Activated CD8-positive, alpha-beta memory T cell treated with anti-CD3 and anti-CD28 coated beads, Interleukin-2, amount 50 U/mL, for 1 hour (primary cell): ENCODE results near the gene C14orf132.

ENCODE experiments used
- DNase-seq: peaks from one replicate; pipeline ENCODE4 v3.0.0-alpha.2; 2020; ENCODE audit errors: extremely low read depth

Gene C14orf132

DNA sequence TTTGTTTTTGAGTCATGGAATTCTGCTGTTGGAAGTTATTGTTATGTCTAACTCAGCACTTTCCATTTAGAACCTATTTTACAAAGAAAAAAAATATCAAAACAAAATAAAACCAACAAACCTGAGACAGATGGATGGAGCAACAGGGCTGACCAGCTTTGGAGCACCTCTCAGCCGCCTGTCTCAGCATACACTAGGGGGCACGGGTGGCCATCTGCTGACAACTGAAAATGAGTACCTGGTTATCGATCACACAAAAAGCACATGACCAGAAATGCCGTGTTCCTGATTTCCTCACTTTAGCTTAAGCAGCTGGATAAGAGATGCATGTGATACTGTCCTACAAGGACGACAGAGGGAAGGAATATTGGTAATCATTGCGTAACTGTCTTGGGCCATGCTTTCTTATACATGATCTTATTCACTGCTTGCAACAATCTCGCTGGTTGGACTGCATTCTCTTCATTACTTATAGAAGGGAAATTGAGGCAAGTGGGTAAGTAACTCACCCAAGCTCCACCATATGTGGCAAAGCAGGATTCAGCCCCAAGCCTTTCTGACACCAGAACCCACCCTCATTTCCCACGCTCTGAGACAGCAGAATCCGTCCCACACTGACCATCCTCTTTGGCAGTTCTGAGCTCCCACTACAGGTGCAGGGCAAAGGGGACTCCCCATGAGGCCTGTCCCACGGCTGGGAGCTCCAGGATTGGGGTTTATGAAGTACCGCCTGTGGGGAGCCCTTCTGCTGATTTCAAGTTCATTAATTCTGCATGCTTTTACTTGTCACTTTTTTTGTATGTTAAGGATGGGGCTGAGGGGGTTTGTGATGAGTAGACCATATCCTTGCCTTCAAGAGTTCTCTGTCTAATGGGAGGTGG is 43.5 kb downstream of the C14orf132 start:
- no peak for DNase-seq

DNA sequence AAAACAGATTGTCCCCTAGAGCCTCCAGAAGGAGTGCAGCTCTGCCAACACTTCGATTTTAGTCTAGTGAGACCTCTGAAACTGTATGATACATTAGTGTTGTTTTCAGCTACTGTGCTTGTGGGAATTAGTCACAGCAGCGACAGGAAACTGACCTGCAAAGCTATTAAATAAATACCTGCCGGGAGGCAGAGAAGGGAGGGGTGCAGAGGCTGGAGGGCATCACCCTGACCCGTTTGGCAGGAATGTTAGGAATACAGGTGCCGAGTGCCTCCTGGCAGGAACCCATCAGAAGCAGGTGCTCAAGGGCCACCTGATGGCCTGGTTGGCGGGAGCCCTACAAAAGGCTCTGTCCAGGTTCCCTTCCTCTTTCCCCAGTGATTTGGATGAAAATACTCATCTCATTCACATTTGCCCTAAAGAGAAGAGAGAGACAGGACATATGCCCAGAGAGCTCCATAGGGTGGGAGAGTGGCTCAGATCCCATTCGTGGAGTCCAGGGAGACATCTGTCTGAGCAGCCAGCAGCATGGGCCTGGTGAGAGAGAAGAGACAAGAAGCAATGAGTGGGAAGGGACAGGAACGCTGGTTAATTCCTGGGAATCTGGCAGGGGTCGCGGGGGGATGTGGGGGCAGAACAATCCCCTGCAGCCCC is 44.6 kb downstream of the C14orf132 start:
- DNase-seq, result no peak

GRCh38 chr14:96084796-96085195 is 45.6 kb downstream of the C14orf132 start:
- DNase-seq, result no peak

GRCh38 chr14:96085369-96085768 is 46.2 kb downstream of the C14orf132 start:
- no peak for DNase-seq

GRCh38 chr14:96086032-96086431 is 46.9 kb downstream of the C14orf132 start:
- DNase-seq, result no peak

DNA sequence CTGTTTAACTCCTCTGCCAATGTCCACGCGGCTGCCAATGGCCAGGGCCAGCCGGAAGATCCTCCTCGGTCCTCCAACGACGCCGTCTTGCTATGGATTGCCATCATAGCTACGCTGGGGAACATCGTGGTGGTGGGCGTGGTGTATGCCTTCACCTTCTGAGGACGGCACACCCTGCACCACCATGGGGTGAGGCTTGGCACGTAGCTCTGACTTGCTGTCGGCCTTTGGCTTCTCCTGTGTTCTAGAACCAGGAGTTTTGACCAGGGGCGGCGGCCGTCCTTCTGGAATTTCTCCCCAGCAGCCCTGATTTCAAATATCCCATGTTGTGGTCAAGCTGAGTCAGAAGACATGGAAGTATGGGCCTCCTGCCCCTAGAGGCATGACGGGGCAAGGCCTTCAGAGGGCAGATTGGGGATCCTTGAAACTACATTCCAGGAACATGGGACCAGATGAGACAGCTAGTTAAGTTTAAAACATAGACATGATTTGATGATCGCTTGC is 47.5 kb downstream of the C14orf132 start:
- no peak for DNase-seq

DNA sequence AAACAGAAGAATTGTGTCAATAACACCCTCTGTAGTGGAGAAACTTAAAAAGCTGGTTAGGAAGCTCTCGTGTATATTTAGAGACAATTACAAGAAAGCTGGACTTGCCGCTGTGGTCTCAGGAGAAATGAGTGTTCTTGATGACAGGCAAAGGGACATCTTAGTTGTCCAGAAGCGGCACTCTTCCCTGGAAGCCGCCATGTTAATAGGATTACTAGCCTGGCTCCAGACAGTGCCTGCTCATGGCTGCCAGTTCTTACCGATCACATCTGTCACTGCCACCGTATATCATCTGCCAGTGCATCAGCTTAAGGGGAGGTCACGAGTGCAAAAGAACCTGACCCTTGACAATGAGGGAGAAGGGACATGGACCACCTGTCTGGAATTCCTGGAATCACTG is 48.9 kb downstream of the C14orf132 start:
- no peak for DNase-seq

DNA sequence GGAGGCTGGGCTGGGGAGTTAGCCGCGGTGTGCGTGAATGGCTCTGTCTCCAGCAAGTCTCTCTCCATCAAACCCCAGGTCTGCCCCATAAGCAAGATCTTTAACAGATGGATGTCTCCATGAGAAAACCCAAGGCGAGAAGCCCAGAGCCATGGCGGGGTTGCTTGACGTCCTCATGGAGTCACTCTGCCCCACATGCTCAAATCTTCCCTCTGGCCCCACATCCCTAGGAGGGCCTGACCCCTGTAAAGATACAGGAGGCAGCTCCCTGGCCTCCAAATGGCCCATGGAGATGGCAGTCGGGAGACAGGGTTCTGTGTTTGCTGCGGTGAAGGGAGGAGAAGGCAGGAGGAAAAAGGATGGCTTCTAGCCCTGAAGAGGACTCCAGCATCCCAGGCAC is 49.3 kb downstream of the C14orf132 start:
- no peak for DNase-seq

DNA sequence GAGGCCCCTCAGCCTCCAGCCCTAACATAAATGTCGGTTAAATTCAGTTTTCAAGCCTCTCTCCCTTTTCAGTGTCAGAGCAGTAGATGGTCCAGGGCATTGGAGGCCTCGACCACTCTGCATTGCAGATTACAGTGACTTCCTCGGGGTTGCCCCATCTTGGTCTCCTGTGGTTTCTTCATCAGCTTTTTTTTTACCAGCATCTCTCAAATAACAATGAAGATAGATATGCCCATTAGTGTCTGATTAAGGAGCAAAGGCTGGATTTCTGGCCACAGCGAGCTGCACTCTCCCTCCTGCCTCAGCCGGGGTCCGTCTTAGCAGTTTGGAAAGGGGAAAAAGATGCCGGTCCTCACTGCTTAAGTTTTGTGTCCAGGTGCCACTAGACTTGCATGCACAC is 49.7 kb downstream of the C14orf132 start:
- DNase-seq, result no peak

GRCh38 chr14:96089401-96089800 is 50.2 kb downstream of the C14orf132 start:
- DNase-seq, result no peak

GRCh38 chr14:96090441-96091148 is 51.4 kb downstream of the C14orf132 start:
- DNase-seq, result no peak

- no peak for DNase-seq
Measured at GRCh38 chr14:96091149-96091693, 52.1 kb downstream of the C14orf132 start.

DNA sequence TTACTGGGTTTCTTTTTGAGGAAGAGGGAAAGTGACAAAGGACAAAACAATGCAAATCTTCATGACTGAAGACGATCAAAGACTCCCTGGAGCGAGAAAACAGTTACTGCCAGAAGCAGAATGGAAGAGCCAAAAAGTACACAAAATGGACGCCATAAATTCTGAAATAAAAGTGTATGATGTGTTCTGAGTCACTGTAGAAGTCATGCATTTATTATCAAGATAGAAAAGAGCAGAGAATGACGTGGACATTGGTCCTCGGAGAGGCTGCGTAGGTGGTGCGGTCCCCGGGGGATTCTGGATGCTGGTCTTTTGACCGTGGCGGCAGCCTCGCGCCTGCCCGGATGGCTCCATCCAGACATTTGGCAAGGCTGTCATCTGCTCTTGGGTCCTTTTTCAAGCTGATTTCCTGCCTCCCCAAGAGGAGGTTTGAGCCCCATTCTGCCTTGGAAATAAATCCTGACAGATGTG is 52.8 kb downstream of the C14orf132 start:
- no peak for DNase-seq

DNA sequence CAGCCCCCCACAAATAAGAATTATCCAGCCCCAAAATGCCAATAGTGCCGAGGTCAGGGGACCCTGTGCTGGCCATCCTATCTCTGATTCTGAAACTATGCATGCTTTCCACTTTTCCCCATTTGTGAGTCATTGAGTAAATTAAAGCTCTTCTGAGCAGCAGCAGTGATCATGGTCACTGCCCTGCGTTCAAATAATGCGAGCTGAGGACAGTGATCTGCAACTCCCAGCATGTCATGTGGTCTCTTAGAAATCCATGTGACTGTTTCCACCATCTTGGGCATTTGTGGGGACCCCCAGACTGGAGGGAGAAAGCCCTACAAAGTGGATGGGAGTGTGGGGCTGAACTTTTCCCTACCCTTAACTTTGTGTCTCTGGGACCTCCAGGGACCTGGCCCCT is 53.8 kb downstream of the C14orf132 start:
- DNase-seq, result no peak

DNA sequence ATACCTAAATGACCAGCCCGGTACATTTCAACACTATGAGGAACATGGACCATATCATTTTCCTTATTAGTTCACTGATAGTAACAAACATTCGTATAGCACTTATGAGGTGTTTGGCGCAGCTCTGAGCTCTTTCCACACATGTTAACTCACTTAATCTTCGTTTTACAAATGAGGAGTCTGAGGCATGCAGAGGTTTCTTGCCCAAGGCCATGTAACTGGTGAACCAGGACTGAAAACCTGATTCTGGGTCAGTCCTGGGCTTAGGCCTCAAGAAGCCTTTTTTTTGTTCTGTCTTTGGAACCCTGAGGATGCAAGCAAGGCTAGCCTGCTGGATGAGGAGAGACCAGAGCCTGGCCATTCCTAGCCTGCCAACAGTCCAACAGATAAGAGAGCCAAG is 55.0 kb downstream of the C14orf132 start:
- no peak for DNase-seq

- DNase-seq, result no peak
Measured at GRCh38 chr14:96094656-96095055, 55.5 kb downstream of the C14orf132 start.

DNA sequence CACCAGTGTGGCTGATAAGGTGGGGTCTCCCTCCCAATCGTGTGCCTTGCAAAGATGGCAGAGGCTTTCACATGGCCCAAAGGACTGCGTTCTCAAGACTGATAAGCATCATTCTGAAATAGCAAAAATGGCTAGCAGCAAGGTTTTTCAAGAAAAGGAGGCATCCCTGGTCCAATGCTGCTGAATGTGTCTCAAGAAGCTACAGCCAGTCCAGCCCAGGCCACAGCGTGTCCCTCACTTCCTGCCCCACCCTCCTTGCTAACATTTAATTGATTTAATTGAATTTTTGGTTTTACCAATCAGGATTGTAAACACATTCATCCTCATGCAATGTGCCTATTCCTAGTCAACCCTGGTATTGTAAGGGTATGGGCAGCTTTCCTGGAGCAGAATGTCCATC is 55.9 kb downstream of the C14orf132 start:
- DNase-seq, result no peak

DNA sequence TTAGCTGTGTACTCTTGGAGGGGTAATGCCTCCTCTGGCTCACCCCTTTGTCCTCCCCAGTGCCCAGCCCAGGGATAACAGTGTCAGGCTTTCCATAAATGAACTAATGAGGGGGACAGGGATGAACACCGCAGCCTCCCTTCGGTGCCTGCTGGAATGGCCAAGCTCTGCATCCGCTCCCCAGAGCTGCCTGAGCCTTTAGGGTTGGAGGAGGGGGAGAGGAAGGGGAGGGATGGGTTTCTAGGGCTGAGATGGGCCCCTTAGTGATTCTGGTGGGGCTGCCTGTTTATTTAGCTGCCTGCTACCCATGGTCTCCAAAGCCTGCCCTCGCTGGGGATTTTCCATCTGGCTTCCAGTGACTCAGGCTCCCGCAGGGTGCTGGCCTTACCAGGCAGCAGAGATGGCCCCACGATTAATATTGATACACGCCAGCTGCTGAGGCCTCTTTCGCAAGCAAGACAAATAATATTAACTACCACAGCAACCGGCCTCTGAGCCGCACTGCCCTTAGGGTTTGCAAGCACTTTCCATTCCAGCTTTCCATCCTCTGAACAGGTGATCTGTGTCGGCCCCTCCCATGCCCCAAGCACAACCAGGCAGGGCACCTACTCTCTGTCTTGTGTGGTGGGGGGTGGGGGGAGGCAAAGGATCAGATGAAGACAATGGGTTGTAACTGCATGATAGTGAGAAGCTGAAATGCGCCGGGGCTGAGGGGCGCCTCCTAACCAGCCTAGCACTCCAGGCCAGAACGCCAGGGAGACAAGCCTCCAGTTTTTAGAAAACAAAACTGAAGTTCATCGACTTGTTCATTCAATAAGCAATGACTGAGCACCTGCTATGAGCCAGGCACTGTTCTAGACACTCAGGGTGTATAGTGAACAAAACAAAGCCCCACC is 56.7 kb downstream of the C14orf132 start:
- no peak for DNase-seq

- no peak for DNase-seq
Measured at GRCh38 chr14:96096639-96097610, 57.8 kb downstream of the C14orf132 start.

- DNase-seq, result no peak
Measured at GRCh38 chr14:96097752-96098151, 58.6 kb downstream of the C14orf132 start.
